BLaER1 treated with 17β-estradiol and CSF1 and Interleukin-3, amounts not matched to agents 10 nM and 100 nM (cell line): ENCODE results near the gene PARP11.
"Not testable (repeated sequence)": the region's sequence is repeated elsewhere in the genome, so short reads cannot be mapped to it uniquely, and the experiment has no call there.

Experiments
- H3K27ac ChIP-seq, 11 experiments: shearing (Covaris generic); formaldehyde crosslinking; 2 replicates each; pipeline ENCODE4 v1.8.1; 2022
- H3K27me3 ChIP-seq, 11 experiments: shearing (Covaris generic); formaldehyde crosslinking; 2 replicates each; pipeline ENCODE4 v1.8.1; 2022
- H3K36me3 ChIP-seq, 11 experiments: shearing (Covaris generic); formaldehyde crosslinking; 2 replicates each; pipeline ENCODE4 v1.8.1; 2022
- H3K4me1 ChIP-seq, 10 experiments: shearing (Covaris generic); formaldehyde crosslinking; 2 replicates each; pipeline ENCODE4 v1.8.1; 2022
- H3K4me2 ChIP-seq, 11 experiments: shearing (Covaris generic); formaldehyde crosslinking; 2 replicates each; pipeline ENCODE4 v1.8.1; 2022
- H3K4me3 ChIP-seq, 10 experiments: shearing (Covaris generic); formaldehyde crosslinking; 2 replicates each; pipeline ENCODE4 v1.8.1; 2022
- H3K9ac ChIP-seq, 11 experiments: shearing (Covaris generic); formaldehyde crosslinking; 2 replicates each; pipeline ENCODE4 v1.8.1; 2022
- H3K9me3 ChIP-seq, 11 experiments: shearing (Covaris generic); formaldehyde crosslinking; replicated peaks in 1 of 11; 2 replicates each; pipeline ENCODE4 v1.8.1; 2022
- H4K20me1 ChIP-seq, 11 experiments: shearing (Covaris generic); formaldehyde crosslinking; 2 replicates each; pipeline ENCODE4 v1.8.1; 2022
- Cebpa-rat ChIP-seq, 11 experiments: shearing (Covaris generic); IDR thresholded peaks; 2 replicates each; pipeline ENCODE4 v1.8.1; 2022

PARP11 gene

DNA sequence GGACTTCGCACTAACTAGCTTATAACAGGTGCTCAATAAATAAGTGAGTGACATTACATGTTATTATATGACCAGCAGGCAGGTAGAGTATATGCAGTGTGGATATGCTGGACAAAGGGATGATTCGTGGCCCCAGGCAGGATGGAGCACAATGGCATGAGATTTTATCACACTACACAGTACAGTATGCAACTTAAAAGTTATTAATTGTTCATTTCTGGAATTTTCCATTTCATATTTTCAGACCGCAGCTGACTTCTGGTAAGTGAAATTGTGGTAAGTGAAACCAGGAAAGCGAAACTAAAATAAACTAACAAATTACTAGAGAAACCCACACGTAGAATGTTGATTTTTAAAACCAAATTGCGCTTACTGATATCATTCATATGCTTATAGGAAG, 3.3 kb downstream of the PARP11 start:
- no peaks in the 10 kb centered on the region; a peak in 1 of 22 replicates for H4K20me1 ChIP-seq
- H3K9me3 ChIP-seq = peaks cover 19 to 42% (median 34%) of the 10 kb centered on the region in 11 experiments
- peaks cover 30 to 39% (median 37%) of the 10 kb centered on the region in 10 experiments for H3K4me1 ChIP-seq
- peak overlapping the region; percentile 9 to 79 (median 52); a peak in 19 of 22 replicates for H3K9ac ChIP-seq
- H3K27me3 ChIP-seq = no peaks in the 10 kb centered on the region
- peak overlapping the region; percentile 5 to 46 (median 34); a peak in 12 of 20 replicates for H3K4me3 ChIP-seq
- TF ChIP-seq Cebpa-rat (IDR thresholded peaks at IDR 0.05) = no peak
- H3K36me3 ChIP-seq = peaks cover 0 to 33% (median 16%) of the 10 kb centered on the region in 11 experiments; a peak in 18 of 22 replicates
- H3K4me2 ChIP-seq = peak overlapping the region; percentile 69 to 92 (median 88)
- H3K27ac ChIP-seq = peak overlapping the region; percentile 2 to 63 (median 43); a peak in 15 of 22 replicates

DNA sequence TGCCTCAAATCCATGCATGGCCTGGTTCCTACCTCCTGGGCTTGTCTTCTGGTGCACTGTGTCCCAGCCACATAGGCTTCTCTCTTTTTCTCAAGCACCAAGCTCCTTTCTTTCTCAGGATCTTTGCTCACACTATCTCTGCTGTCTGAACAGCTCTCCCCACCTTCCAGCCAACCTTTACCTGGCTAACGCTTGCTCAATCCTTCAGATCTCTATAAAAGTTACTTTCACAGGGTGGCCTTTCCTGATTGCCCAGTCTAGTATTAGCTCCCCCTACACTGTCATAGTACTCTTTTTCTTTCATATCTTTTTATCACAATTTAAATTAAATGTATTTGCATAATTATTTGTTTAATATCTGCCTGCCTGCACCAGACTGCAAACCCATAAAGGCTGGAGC, 3.8 kb downstream of the PARP11 start:
- peak overlapping the region in 5 of 10 experiments; percentile 30 to 45 (median 37); a peak in 5 of 20 replicates for H3K4me3 ChIP-seq
- H3K36me3 ChIP-seq = peaks cover 0 to 37% (median 19%) of the 10 kb centered on the region in 11 experiments; a peak in 18 of 22 replicates
- H4K20me1 ChIP-seq = no peaks in the 10 kb centered on the region; a peak in 1 of 22 replicates
- peak overlapping the region; percentile 69 to 92 (median 88) for H3K4me2 ChIP-seq
- H3K4me1 ChIP-seq = peaks cover 30 to 39% (median 37%) of the 10 kb centered on the region in 10 experiments
- no peaks in the 10 kb centered on the region for H3K27me3 ChIP-seq
- peak overlapping the region in 4 of 11 experiments; percentile 15 to 79 (median 58); a peak in 5 of 22 replicates for H3K9ac ChIP-seq
- TF ChIP-seq Cebpa-rat (IDR thresholded peaks at IDR 0.05) = no peak
- peak overlapping the region in 3 of 11 experiments; percentile 51 to 63 (median 53); a peak in 3 of 22 replicates for H3K27ac ChIP-seq
- peaks cover 23 to 46% (median 39%) of the 10 kb centered on the region in 11 experiments for H3K9me3 ChIP-seq

DNA sequence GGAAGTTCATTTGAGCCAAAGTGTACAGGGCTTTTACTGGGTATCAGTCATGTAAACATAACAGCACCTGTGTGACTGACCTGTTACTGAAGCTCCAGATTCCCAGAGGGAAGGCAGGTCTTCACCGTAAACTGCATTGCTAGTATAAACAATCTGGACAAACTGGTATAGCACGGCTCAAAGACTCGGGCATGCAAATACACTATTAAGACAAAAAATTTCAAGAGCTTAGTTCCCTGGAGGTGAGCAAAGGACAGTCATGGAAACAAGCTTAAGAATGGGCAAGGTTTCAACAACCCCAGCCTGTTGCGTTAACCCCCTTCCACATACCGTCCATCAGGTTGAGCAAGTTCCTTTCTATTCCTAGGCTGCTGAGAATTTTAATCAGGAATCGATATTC, 9.4 kb downstream of the PARP11 start:
- H3K27ac ChIP-seq = no peak overlapping the region
- H3K4me3 ChIP-seq = no peak overlapping the region
- no peaks in the 10 kb centered on the region for H3K27me3 ChIP-seq
- no peak overlapping the region for H3K4me2 ChIP-seq
- H4K20me1 ChIP-seq = no peaks in the 10 kb centered on the region
- H3K36me3 ChIP-seq = peaks cover 26 to 81% (median 48%) of the 10 kb centered on the region in 11 experiments
- no peak for TF ChIP-seq Cebpa-rat (IDR thresholded peaks at IDR 0.05)
- no peak overlapping the region for H3K9ac ChIP-seq
- no peaks in the 10 kb centered on the region for H3K4me1 ChIP-seq
- H3K9me3 ChIP-seq = peaks cover 25 to 54% (median 48%) of the 10 kb centered on the region in 11 experiments

DNA sequence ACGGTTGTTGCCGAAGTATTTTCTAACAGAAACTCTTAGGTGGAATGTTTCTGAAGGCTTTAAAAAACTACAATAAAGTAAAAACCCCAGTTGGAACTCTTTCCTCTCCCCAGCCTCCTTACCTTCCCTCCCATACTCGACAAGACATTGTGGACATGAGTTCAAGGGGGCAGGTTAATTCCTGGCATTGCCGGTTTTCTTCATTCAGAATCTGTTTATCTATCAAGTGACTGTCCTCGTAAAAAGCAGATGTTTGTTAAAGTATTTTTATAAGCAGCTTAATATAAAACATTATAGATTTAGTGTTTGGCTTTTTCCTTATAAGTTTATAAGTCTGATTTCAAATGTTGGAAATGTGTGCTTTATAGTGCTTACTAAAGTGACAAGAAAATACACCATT, 30.7 kb downstream of the PARP11 start:
- peaks cover 0 to 14% (median 8%) of the 10 kb centered on the region in 10 experiments; a peak in 13 of 20 replicates for H3K4me1 ChIP-seq

DNA sequence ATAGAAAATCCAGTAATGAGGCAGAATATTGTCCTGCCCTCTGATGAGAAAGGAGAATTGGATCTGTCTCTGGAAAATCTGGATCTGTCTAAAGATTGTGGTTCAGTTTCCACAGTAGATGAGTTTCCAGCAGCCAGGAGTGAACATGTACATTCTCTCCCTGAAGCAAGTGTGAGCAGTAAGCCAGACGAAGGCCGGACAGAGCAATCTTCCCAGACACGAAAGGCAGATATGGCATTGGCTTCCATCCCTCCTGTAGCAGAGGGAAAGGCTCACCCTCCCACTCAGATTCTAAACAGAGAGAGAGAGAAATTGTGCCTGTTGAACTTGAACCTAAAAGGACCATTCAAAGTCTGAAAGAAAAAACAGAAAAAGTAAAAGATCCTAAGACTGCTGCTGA, 31.4 kb downstream of the PARP11 start:
- H3K27me3 ChIP-seq = no peaks in the 10 kb centered on the region
- H3K4me3 ChIP-seq = no peak overlapping the region
- peaks cover 6 to 36% (median 13%) of the 10 kb centered on the region in 11 experiments; a peak in 16 of 22 replicates for H3K36me3 ChIP-seq
- no peak overlapping the region for H3K9ac ChIP-seq
- no peak for TF ChIP-seq Cebpa-rat (IDR thresholded peaks at IDR 0.05)
- peaks cover 0 to 22% (median 13%) of the 10 kb centered on the region in 10 experiments; a peak in 13 of 20 replicates for H3K4me1 ChIP-seq
- H3K4me2 ChIP-seq = no peak overlapping the region
- peaks cover 0 to 11% (median 0%) of the 10 kb centered on the region in 11 experiments; a peak in 3 of 22 replicates for H4K20me1 ChIP-seq
- H3K27ac ChIP-seq = no peak overlapping the region
- H3K9me3 ChIP-seq = peaks cover 5 to 25% (median 17%) of the 10 kb centered on the region in 11 experiments; a peak in 20 of 22 replicates

More for the DNA sequence above, 30.7 kb downstream of the PARP11 start:
- H3K36me3 ChIP-seq = peaks cover 7 to 43% (median 15%) of the 10 kb centered on the region in 11 experiments; a peak in 16 of 22 replicates
- H3K9ac ChIP-seq = no peak overlapping the region
- TF ChIP-seq Cebpa-rat (IDR thresholded peaks at IDR 0.05) = no peak
- H3K9me3 ChIP-seq = peaks cover 12 to 26% (median 23%) of the 10 kb centered on the region in 11 experiments
- H4K20me1 ChIP-seq = peaks cover 0 to 5% (median 0%) of the 10 kb centered on the region in 11 experiments; a peak in 2 of 22 replicates
- no peak overlapping the region for H3K27ac ChIP-seq
- no peaks in the 10 kb centered on the region for H3K27me3 ChIP-seq
- H3K4me3 ChIP-seq = no peak overlapping the region
- no peak overlapping the region for H3K4me2 ChIP-seq

DNA sequence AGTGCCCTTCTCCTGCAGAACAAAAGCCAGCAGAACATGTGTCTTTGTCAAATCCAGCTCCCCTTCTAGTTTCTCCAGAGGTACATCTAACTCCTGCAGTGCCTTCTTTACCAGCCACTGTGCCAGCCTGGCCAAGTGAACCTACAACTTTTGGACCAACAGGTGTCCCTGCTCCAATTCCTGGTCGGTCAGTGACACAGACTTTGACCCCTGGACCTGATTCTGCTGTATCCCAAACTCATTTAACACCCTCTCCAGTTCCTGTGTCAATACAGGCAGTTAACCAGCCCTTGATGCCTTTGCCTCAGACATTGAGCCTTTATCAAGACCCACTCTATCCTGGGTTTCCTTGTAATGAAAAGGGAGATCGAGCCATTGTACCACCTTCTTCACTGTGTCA, 32.4 kb downstream of the PARP11 start:
- Histone ChIP-seq H3K36me3 (peaks cover 3 to 34% (median 12%) of the 10 kb centered on the region in 11 experiments; a peak in 16 of 22 replicates), H4K20me1 (peaks cover 0 to 14% (median 0%) of the 10 kb centered on the region in 11 experiments; a peak in 3 of 22 replicates), H3K4me1 (peaks cover 0 to 24% (median 14%) of the 10 kb centered on the region in 10 experiments; a peak in 13 of 20 replicates), H3K9me3 (peaks cover 0 to 29% (median 19%) of the 10 kb centered on the region in 11 experiments; a peak in 19 of 22 replicates)
- not testable (repeated sequence) for H3K4me3 ChIP-seq, H3K4me2 ChIP-seq, H3K9ac ChIP-seq, H3K27me3 ChIP-seq, H3K27ac ChIP-seq

DNA sequence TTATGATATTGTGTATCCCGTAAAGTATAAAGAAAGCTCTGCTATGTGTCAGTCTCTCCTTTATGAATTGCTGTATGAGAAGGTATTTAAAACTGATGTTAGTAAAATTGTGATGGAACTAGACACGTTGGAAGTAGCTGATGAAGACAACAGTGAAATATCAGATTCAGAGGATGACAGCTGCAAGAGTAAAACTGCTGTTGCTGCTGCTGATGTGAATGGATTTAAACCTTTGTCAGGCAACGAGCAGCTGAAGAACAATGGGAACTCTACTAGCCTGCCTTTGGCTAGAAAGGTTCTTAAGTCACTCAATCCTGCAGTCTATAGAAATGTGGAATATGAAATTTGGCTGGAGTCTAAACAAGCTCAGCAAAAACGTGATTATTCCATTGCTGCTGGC, 33.5 kb downstream of the PARP11 start:
- not testable (repeated sequence) for H3K27ac ChIP-seq, H3K4me3 ChIP-seq, H3K9ac ChIP-seq, H3K4me2 ChIP-seq, H3K27me3 ChIP-seq
- Histone ChIP-seq H3K9me3 (peaks cover 0 to 29% (median 19%) of the 10 kb centered on the region in 11 experiments; a peak in 19 of 22 replicates), H3K4me1 (peaks cover 0 to 24% (median 14%) of the 10 kb centered on the region in 10 experiments; a peak in 13 of 20 replicates), H4K20me1 (peaks cover 0 to 19% (median 0%) of the 10 kb centered on the region in 11 experiments; a peak in 4 of 22 replicates), H3K36me3 (peaks cover 3 to 34% (median 12%) of the 10 kb centered on the region in 11 experiments; a peak in 16 of 22 replicates)

DNA sequence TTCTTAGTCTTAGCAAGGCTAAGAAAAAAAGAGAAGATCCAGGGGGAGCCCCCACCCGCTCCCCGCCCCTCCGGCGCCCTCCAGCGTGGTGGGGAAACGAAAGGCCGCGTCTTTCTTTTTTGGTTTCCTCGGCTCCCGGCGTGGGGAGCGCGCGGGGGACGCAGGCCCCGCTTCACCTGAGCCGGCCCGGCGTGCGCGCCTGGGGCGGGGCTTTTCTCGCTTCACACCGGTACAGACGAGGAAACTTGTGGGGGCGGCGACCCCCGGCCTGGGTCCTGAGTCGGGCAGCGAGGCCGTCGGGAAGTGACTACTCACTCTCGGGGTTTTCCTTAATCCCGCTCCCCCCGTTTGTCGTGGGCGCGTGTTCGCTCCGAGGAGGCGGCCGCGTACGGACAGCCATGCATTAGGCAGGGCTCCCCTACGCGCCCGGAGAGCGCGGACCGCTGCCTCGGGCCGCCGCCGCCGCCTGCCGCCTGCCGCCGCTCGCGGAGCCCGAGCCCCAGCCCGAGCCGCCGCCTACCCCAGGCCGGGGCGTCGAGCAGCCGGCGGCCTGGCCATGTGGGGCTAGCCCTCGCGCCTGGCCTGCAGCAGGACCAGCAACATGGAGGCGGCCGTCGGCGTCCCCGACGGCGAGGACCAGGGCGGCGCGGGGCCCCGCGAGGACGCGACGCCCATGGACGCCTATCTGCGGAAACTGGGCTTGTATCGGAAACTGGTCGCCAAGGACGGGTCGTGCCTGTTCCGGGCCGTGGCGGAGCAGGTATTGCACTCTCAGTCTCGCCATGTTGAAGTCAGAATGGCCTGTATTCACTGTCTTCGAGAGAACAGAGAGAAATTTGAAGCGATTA, 34.3 kb downstream of the PARP11 start:
- not testable (repeated sequence) for H3K27me3 ChIP-seq, H3K27ac ChIP-seq, H3K9ac ChIP-seq, H3K4me3 ChIP-seq
- H3K36me3 ChIP-seq = peaks cover 3 to 34% (median 12%) of the 10 kb centered on the region in 11 experiments; a peak in 16 of 22 replicates
- peaks cover 0 to 29% (median 19%) of the 10 kb centered on the region in 11 experiments; a peak in 19 of 22 replicates for H3K9me3 ChIP-seq
- H4K20me1 ChIP-seq = peaks cover 0 to 28% (median 4%) of the 10 kb centered on the region in 11 experiments; a peak in 7 of 22 replicates
- peaks cover 0 to 24% (median 14%) of the 10 kb centered on the region in 10 experiments; a peak in 13 of 20 replicates for H3K4me1 ChIP-seq
- H3K4me2 ChIP-seq = peak overlapping the region in 2 of 11 experiments; percentile 41 to 56; a peak in 4 of 22 replicates
